Measurements from ENCODE around the gene UQCRC2.

GRCh38 chr16:21959050-21959449 is 5.9 kb downstream of the UQCRC2 start:
- TF ChIP-seq CTCF (IDR thresholded peaks at IDR 0.05), result no peak
- no peak for TF ChIP-seq EP300 (IDR thresholded peaks at IDR 0.05)
- no peak for TF ChIP-seq POLR2A (IDR thresholded peaks at IDR 0.05)
